Measurements from ENCODE around the gene MX1. TPM values are rescaled to one million over a fixed set of nuclear protein-coding genes. Genes with fewer than 3 reads are reported as not detected.
"Not testable (repeated sequence)": the region's sequence is repeated elsewhere in the genome, so short reads cannot be mapped to it uniquely, and the experiment has no call there.

The MX1 gene
- total RNA-seq, 2 experiments from 2014 or later: 108 to 109 TPM

GRCh38 chr21:41419921-41420862 is 5.8 kb upstream of the MX1 start:
- peak; percentile 55 for DNase-seq
- Mint-ChIP-seq H3K4me1 (peaks cover 18% of the 10 kb centered on the region), H3K27me3 (no peaks in the 10 kb centered on the region), H3K9me3 (peaks cover 2% of the 10 kb centered on the region), H3K4me3 (peak overlapping the region; percentile 78), H3K27ac (peak overlapping the region; percentile 85), H3K36me3 (no peaks in the 10 kb centered on the region)

GRCh38 chr21:41420998-41421397 is 5.0 kb upstream of the MX1 start:
- Mint-ChIP-seq H3K4me1 (peaks cover 23% of the 10 kb centered on the region), H3K27ac (peak overlapping the region; percentile 85), H3K4me3 (peak overlapping the region; percentile 75)
- H3K9me3 Mint-ChIP-seq, H3K36me3 Mint-ChIP-seq, H3K27me3 Mint-ChIP-seq, DNase-seq: not testable (repeated sequence)

GRCh38 chr21:41422546-41423304 is 3.3 kb upstream of the MX1 start:
- no peaks in the 10 kb centered on the region for H3K27me3 Mint-ChIP-seq
- peaks cover 3% of the 10 kb centered on the region for H3K36me3 Mint-ChIP-seq
- H3K9me3 Mint-ChIP-seq: no peaks in the 10 kb centered on the region
- no peak overlapping the region for H3K4me3 Mint-ChIP-seq
- peak overlapping the region; percentile 50 for H3K27ac Mint-ChIP-seq
- peaks cover 30% of the 10 kb centered on the region for H3K4me1 Mint-ChIP-seq
- DNase-seq: no peak

GRCh38 chr21:41423305-41423636 is 2.8 kb upstream of the MX1 start:
- not testable (repeated sequence) for DNase-seq, H3K36me3 Mint-ChIP-seq, H3K9me3 Mint-ChIP-seq, H3K27ac Mint-ChIP-seq, H3K27me3 Mint-ChIP-seq, H3K4me3 Mint-ChIP-seq
- peaks cover 35% of the 10 kb centered on the region for H3K4me1 Mint-ChIP-seq

- peak overlapping the region; percentile 95 for H3K27ac Mint-ChIP-seq
- H3K9me3 Mint-ChIP-seq: no peaks in the 10 kb centered on the region
- H3K4me3 Mint-ChIP-seq: peak overlapping the region; percentile 89
- DNase-seq: no peak
- no peaks in the 10 kb centered on the region for H3K27me3 Mint-ChIP-seq
- H3K4me1 Mint-ChIP-seq: peaks cover 31% of the 10 kb centered on the region
- H3K36me3 Mint-ChIP-seq: peaks cover 12% of the 10 kb centered on the region
Measured at GRCh38 chr21:41425588-41425953, 468 bp upstream of the MX1 start.

GRCh38 chr21:41426676-41427404 is 801 bp downstream of the MX1 start:
- Mint-ChIP-seq H3K4me3 (peak overlapping the region; percentile 89), H3K36me3 (peaks cover 16% of the 10 kb centered on the region), H3K9me3 (no peaks in the 10 kb centered on the region), H3K4me1 (peaks cover 27% of the 10 kb centered on the region), H3K27me3 (no peaks in the 10 kb centered on the region), H3K27ac (peak overlapping the region; percentile 95)
- peak; percentile 14 for DNase-seq

- Mint-ChIP-seq H3K4me3 (peak overlapping the region; percentile 89), H3K4me1 (peaks cover 24% of the 10 kb centered on the region), H3K27me3 (no peaks in the 10 kb centered on the region), H3K36me3 (peaks cover 23% of the 10 kb centered on the region), H3K27ac (peak overlapping the region; percentile 95), H3K9me3 (no peaks in the 10 kb centered on the region)
- DNase-seq: no peak
Measured at GRCh38 chr21:41427556-41427955, 1.5 kb downstream of the MX1 start.

GRCh38 chr21:41428311-41428710 is 2.3 kb downstream of the MX1 start:
- peaks cover 24% of the 10 kb centered on the region for H3K4me1 Mint-ChIP-seq
- H3K36me3 Mint-ChIP-seq: peaks cover 30% of the 10 kb centered on the region
- no peak for DNase-seq
- no peak overlapping the region for H3K4me3 Mint-ChIP-seq
- H3K27ac Mint-ChIP-seq: no peak overlapping the region
- no peaks in the 10 kb centered on the region for H3K27me3 Mint-ChIP-seq
- H3K9me3 Mint-ChIP-seq: peaks cover 2% of the 10 kb centered on the region

- DNase-seq: no peak
- Mint-ChIP-seq H3K36me3 (peaks cover 34% of the 10 kb centered on the region), H3K4me3 (no peak overlapping the region), H3K27me3 (no peaks in the 10 kb centered on the region), H3K27ac (no peak overlapping the region), H3K9me3 (peaks cover 4% of the 10 kb centered on the region), H3K4me1 (peaks cover 24% of the 10 kb centered on the region)
Measured at GRCh38 chr21:41428847-41429246, 2.8 kb downstream of the MX1 start.

- no peak overlapping the region for H3K27ac Mint-ChIP-seq
- H3K36me3 Mint-ChIP-seq: peaks cover 37% of the 10 kb centered on the region
- no peak overlapping the region for H3K4me3 Mint-ChIP-seq
- H3K27me3 Mint-ChIP-seq: no peaks in the 10 kb centered on the region
- H3K9me3 Mint-ChIP-seq: peaks cover 4% of the 10 kb centered on the region
- no peak for DNase-seq
- peaks cover 24% of the 10 kb centered on the region for H3K4me1 Mint-ChIP-seq
Measured at GRCh38 chr21:41429305-41429704, 3.3 kb downstream of the MX1 start.

- Mint-ChIP-seq H3K36me3 (peaks cover 44% of the 10 kb centered on the region), H3K9me3 (peaks cover 9% of the 10 kb centered on the region), H3K27me3 (no peaks in the 10 kb centered on the region), H3K27ac (peak overlapping the region; percentile 49), H3K4me3 (no peak overlapping the region), H3K4me1 (peaks cover 21% of the 10 kb centered on the region)
- no peak for DNase-seq
Measured at GRCh38 chr21:41429925-41430491, 4.0 kb downstream of the MX1 start.

- no peaks in the 10 kb centered on the region for H3K27me3 Mint-ChIP-seq
- no peak overlapping the region for H3K4me3 Mint-ChIP-seq
Measured at GRCh38 chr21:41431788-41432548, 5.9 kb downstream of the MX1 start.

GRCh38 chr21:41432562-41433460 is 6.8 kb downstream of the MX1 start:
- no peaks in the 10 kb centered on the region for H3K27me3 Mint-ChIP-seq
- H3K27ac Mint-ChIP-seq: no peak overlapping the region

More at GRCh38 chr21:41431788-41432548, 5.9 kb downstream of the MX1 start:
- no peak for DNase-seq
- H3K27ac Mint-ChIP-seq: no peak overlapping the region
- peaks cover 13% of the 10 kb centered on the region for H3K9me3 Mint-ChIP-seq
- H3K4me1 Mint-ChIP-seq: peaks cover 14% of the 10 kb centered on the region
- H3K36me3 Mint-ChIP-seq: peaks cover 59% of the 10 kb centered on the region

More at GRCh38 chr21:41432562-41433460, 6.8 kb downstream of the MX1 start:
- peaks cover 60% of the 10 kb centered on the region for H3K36me3 Mint-ChIP-seq
- H3K9me3 Mint-ChIP-seq: peaks cover 13% of the 10 kb centered on the region
- no peak for DNase-seq
- H3K4me3 Mint-ChIP-seq: no peak overlapping the region
- H3K4me1 Mint-ChIP-seq: peaks cover 7% of the 10 kb centered on the region
